Right lobe of liver (tissue), 4 donors: ENCODE results near the gene WWP2.

ENCODE experiments used
- POLR2A ChIP-seq: fragments of 450-650 bp; IDR thresholded peaks from one replicate; pipeline ENCODE4 v1.6.1; 2017; ENCODE audit warnings: antibody characterized with exemption, mild to moderate bottlenecking
- TF ChIP-seq, protein P1 (sequence below), 4 donors: fragments of 200-600 bp in 3 of 4; fragments of 450-650 bp in 1 of 4; IDR thresholded peaks; one replicate each; pipeline versions ENCODE4 v1.5.1 to v1.8.0; 2016 to 2022; ENCODE audit warnings: antibody characterized with exemption in 4 of 4, mild to moderate bottlenecking in 2 of 4
- donor health status: DM: no; HTN: no; CAD: no.
- donor health status: DM: no; HTN: no; CAD: no.
- donor health status: DM: no; HTN: yes; CAD: no.

GRCh38 chr16:69934751-69935150 is 172.6 kb downstream of the WWP2 start:
- TF ChIP-seq, protein P1, sequence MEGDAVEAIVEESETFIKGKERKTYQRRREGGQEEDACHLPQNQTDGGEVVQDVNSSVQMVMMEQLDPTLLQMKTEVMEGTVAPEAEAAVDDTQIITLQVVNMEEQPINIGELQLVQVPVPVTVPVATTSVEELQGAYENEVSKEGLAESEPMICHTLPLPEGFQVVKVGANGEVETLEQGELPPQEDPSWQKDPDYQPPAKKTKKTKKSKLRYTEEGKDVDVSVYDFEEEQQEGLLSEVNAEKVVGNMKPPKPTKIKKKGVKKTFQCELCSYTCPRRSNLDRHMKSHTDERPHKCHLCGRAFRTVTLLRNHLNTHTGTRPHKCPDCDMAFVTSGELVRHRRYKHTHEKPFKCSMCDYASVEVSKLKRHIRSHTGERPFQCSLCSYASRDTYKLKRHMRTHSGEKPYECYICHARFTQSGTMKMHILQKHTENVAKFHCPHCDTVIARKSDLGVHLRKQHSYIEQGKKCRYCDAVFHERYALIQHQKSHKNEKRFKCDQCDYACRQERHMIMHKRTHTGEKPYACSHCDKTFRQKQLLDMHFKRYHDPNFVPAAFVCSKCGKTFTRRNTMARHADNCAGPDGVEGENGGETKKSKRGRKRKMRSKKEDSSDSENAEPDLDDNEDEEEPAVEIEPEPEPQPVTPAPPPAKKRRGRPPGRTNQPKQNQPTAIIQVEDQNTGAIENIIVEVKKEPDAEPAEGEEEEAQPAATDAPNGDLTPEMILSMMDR (IDR thresholded peaks at IDR 0.05) = no peak
- no peak for TF ChIP-seq POLR2A
